GM19395 (cell line): ENCODE measurements around the gene RBFOX2.
"Not testable (repeated sequence)": the region's sequence is repeated elsewhere in the genome, so short reads cannot be mapped to it uniquely, and the experiment has no call there.

Source experiments
- ATAC-seq: cut with Tn5 transposase; IDR thresholded peaks from one replicate; pipeline ENCODE4 v1.9.1; 2021; ENCODE audit warnings: mild to moderate bottlenecking, moderate library complexity; ENCODE audit not compliant: unreplicated experiment

The RBFOX2 gene

GRCh38 chr22:36044517-36044916 lies 15.9 kb upstream of the RBFOX2 start:
- not testable (repeated sequence) for ATAC-seq

GRCh38 chr22:36042240-36042639 lies 13.6 kb upstream of the RBFOX2 start:
- ATAC-seq, result no peak

- no peak for ATAC-seq
Measured at GRCh38 chr22:36039125-36039524, 10.5 kb upstream of the RBFOX2 start.

- no peak for ATAC-seq
Measured at GRCh38 chr22:36037102-36037758, 8.6 kb upstream of the RBFOX2 start.

- no peak for ATAC-seq
Measured at GRCh38 chr22:36036167-36036624, 7.6 kb upstream of the RBFOX2 start.

GRCh38 chr22:36032611-36033010 lies 4.0 kb upstream of the RBFOX2 start:
- ATAC-seq, result no peak

GRCh38 chr22:36029406-36029755 lies 757 bp upstream of the RBFOX2 start:
- no peak for ATAC-seq

GRCh38 chr22:36027935-36028645 lies 534 bp downstream of the RBFOX2 start:
- ATAC-seq, result peak; percentile 22

- ATAC-seq, result no peak
Measured at GRCh38 chr22:36027579-36027934, 1.1 kb downstream of the RBFOX2 start.

GRCh38 chr22:36026741-36027140 lies 1.9 kb downstream of the RBFOX2 start:
- ATAC-seq, result no peak

- ATAC-seq, result no peak
Measured at GRCh38 chr22:36022697-36023096, 5.9 kb downstream of the RBFOX2 start.

- no peak for ATAC-seq
Measured at GRCh38 chr22:36022162-36022561, 6.5 kb downstream of the RBFOX2 start.

GRCh38 chr22:36021606-36022153 lies 6.9 kb downstream of the RBFOX2 start:
- no peak for ATAC-seq

- not testable (repeated sequence) for ATAC-seq
Measured at GRCh38 chr22:36020865-36021264, 7.8 kb downstream of the RBFOX2 start.

- no peak for ATAC-seq
Measured at GRCh38 chr22:36017651-36018091, 11.0 kb downstream of the RBFOX2 start.

- no peak for ATAC-seq
Measured at GRCh38 chr22:36016684-36017083, 11.9 kb downstream of the RBFOX2 start.

- ATAC-seq, result no peak
Measured at GRCh38 chr22:36015811-36016529, 12.7 kb downstream of the RBFOX2 start.

GRCh38 chr22:36015155-36015810 lies 13.3 kb downstream of the RBFOX2 start:
- no peak for ATAC-seq

GRCh38 chr22:36014546-36015074 lies 14.0 kb downstream of the RBFOX2 start:
- no peak for ATAC-seq

GRCh38 chr22:36012332-36012731 lies 16.3 kb downstream of the RBFOX2 start:
- no peak for ATAC-seq

- ATAC-seq, result no peak
Measured at GRCh38 chr22:36010882-36011281, 17.7 kb downstream of the RBFOX2 start.
